IMR-90 (cell line): ENCODE data around the gene CYSLTR2. TPM values are rescaled to one million over a fixed set of nuclear protein-coding genes. Genes with fewer than 3 reads are reported as not detected.

Source experiments
- ATAC-seq: fragments of 200-7000 bp; cut with Tn5 transposase; 2 replicates; pipeline ENCODE4 v1.9.1; 2020; ENCODE audit warnings: low read depth, mild to moderate bottlenecking, moderate library complexity
- BruUV-seq: library from RNA; stranded (reverse); fragments of 400-500 nt; replicated peaks from 2 replicates; lab custom pipeline; 2021; lab: Mats Ljungman, UMichigan
- CTCF ChIA-PET: fragments of 300-600 bp; formaldehyde crosslinking; extraction: SDS; loops from one replicate; lab custom pipeline; 2021; ENCODE audit warnings: antibody characterized with exemption; lab: Yijun Ruan, JAX
- POLR2A ChIA-PET: fragments of 300-600 bp; sonication (Branson Sonifier 250); formaldehyde crosslinking; loops from one replicate; lab custom pipeline; 2022; ENCODE audit warnings: antibody characterized with exemption; ENCODE audit not compliant: unreplicated experiment; lab: Charles Lee
- DNase-seq: peaks from one replicate; pipeline ENCODE4 v3.0.0; 2013
- H2AFZ ChIP-seq: replicated peaks from 2 replicates; pipeline ENCODE3; 2013; ENCODE audit warnings: low read length, mild to moderate bottlenecking; ENCODE audit not compliant: poor library complexity
- H2AK5ac ChIP-seq: 2 replicates; pipeline ENCODE4 v1.6.1; 2013; ENCODE audit warnings: low read depth, low read length, inconsistent platforms
- H2AK9ac ChIP-seq: replicated peaks from 2 replicates; pipeline ENCODE3; 2013; ENCODE audit warnings: mild to moderate bottlenecking, low read depth, low read length, moderate library complexity; ENCODE audit not compliant: poor library complexity
- H2BK120ac ChIP-seq: 2 replicates; pipeline ENCODE4 v1.6.1; 2013; ENCODE audit warnings: low read depth, low read length, inconsistent platforms
- H2BK15ac ChIP-seq: 3 replicates; pipeline ENCODE4 v1.6.1; 2013; ENCODE audit warnings: low read depth, low read length, inconsistent platforms
- H2BK20ac ChIP-seq: 2 replicates; pipeline ENCODE4 v1.6.1; 2013; ENCODE audit warnings: low read depth, mild to moderate bottlenecking, inconsistent platforms, low read length, moderate library complexity
- H2BK5ac ChIP-seq: 2 replicates; pipeline ENCODE4 v1.6.1; 2013; ENCODE audit warnings: mild to moderate bottlenecking, low read depth, low read length, inconsistent platforms; ENCODE audit not compliant: poor library complexity, severe bottlenecking
- H3K14ac ChIP-seq: replicated peaks from 2 replicates; pipeline ENCODE4 v1.6.1; 2013; ENCODE audit warnings: low read depth, low read length, inconsistent platforms
- H3K18ac ChIP-seq: 2 replicates; pipeline ENCODE4 v1.6.1; 2013; ENCODE audit warnings: low read depth, low read length, control low read depth
- H3K23ac ChIP-seq: 2 replicates; pipeline ENCODE4 v1.6.1; 2013; ENCODE audit warnings: low read depth, low read length, inconsistent platforms
- H3K27ac ChIP-seq: 2 replicates; pipeline ENCODE4 v1.5.1; 2013; ENCODE audit warnings: mild to moderate bottlenecking, control low read depth, low read length; ENCODE audit not compliant: insufficient read depth
- H3K27me3 ChIP-seq: 2 replicates; pipeline ENCODE4 v1.6.1; 2013; ENCODE audit warnings: low read length; ENCODE audit not compliant: control insufficient read depth, insufficient read depth
- H3K36me3 ChIP-seq: 2 replicates; pipeline ENCODE4 v1.6.1; 2013; ENCODE audit warnings: low read length, mixed read lengths; ENCODE audit not compliant: control insufficient read depth, insufficient read depth
- H3K4ac ChIP-seq: 2 replicates; pipeline ENCODE4 v1.6.1; 2013; ENCODE audit warnings: low read depth, low read length, inconsistent platforms
- H3K4me1 ChIP-seq: 2 replicates; pipeline ENCODE4 v1.6.1; 2013; ENCODE audit warnings: low read length, mixed read lengths; ENCODE audit not compliant: control insufficient read depth, insufficient read depth
- H3K4me2 ChIP-seq: 2 replicates; pipeline ENCODE4 v1.6.1; 2013; ENCODE audit warnings: low read depth, mild to moderate bottlenecking, control low read depth, low read length, moderate library complexity
- H3K4me3 ChIP-seq: 2 replicates; pipeline ENCODE4 v1.5.1; 2013; ENCODE audit warnings: low read depth, mild to moderate bottlenecking, control low read depth, low read length, moderate library complexity; ENCODE audit not compliant: insufficient read depth
- H3K56ac ChIP-seq: 2 replicates; pipeline ENCODE4 v1.6.1; 2013; ENCODE audit warnings: low read length, inconsistent platforms; ENCODE audit not compliant: insufficient read depth; ENCODE audit errors: extremely low read depth
- H3K79me1 ChIP-seq, 2 experiments: 2 replicates each; pipeline ENCODE4 v1.6.1; 2013; ENCODE audit warnings: low read length in 2 of 2, inconsistent platforms in 1 of 2, low read depth in 1 of 2
- H3K9ac ChIP-seq: 2 replicates; pipeline ENCODE4 v1.6.1; 2013; ENCODE audit warnings: low read depth, low read length, control low read depth
- H3K9me1 ChIP-seq: 2 replicates; pipeline ENCODE4 v1.6.1; 2013; ENCODE audit warnings: low read length, inconsistent platforms; ENCODE audit not compliant: insufficient read depth
- H3K9me3 ChIP-seq: 2 replicates; pipeline ENCODE4 v1.6.1; 2013; ENCODE audit warnings: low read length; ENCODE audit not compliant: control insufficient read depth, insufficient read depth
- H4K20me1 ChIP-seq: 2 replicates; pipeline ENCODE4 v1.6.1; 2013; ENCODE audit warnings: low read length, inconsistent platforms; ENCODE audit not compliant: insufficient read depth
- H4K5ac ChIP-seq: 2 replicates; pipeline ENCODE4 v1.6.1; 2013; ENCODE audit warnings: mild to moderate bottlenecking, low read depth, low read length, control low read depth
- H4K8ac ChIP-seq, 2 experiments: 2 replicates each; pipeline ENCODE4 v1.6.1; 2013; ENCODE audit warnings: low read depth in 2 of 2, low read length in 2 of 2, control low read depth in 1 of 2, inconsistent platforms in 1 of 2
- H4K91ac ChIP-seq: 2 replicates; pipeline ENCODE4 v1.6.1; 2013; ENCODE audit warnings: low read depth, low read length, inconsistent platforms; ENCODE audit not compliant: insufficient read depth
- BHLHE40 ChIP-seq: fragments of 150-350 bp; IDR thresholded peaks from 2 replicates; pipeline ENCODE4 v1.6.1; 2016; ENCODE audit warnings: mild to moderate bottlenecking, low read depth, low read length
- CEBPB ChIP-seq: IDR thresholded peaks from 2 replicates; pipeline ENCODE4 v1.6.1; 2012; ENCODE audit warnings: low read depth, low read length, improper control_type of control experiment
- CHD1 ChIP-seq: IDR thresholded peaks from 2 replicates; pipeline ENCODE4 v1.6.1; 2012; ENCODE audit warnings: low read depth, low read length, improper control_type of control experiment
- ELK1 ChIP-seq: fragments of 150-350 bp; IDR thresholded peaks from 2 replicates; pipeline ENCODE4 v1.6.1; 2016; ENCODE audit warnings: low read depth, mild to moderate bottlenecking, low read length, moderate library complexity, borderline replicate concordance
- MAFK ChIP-seq: IDR thresholded peaks from 2 replicates; pipeline ENCODE4 v1.6.1; 2012; ENCODE audit warnings: low read depth, low read length, improper control_type of control experiment
- MAZ ChIP-seq: IDR thresholded peaks from 2 replicates; pipeline ENCODE4 v1.6.1; 2012; ENCODE audit warnings: low read depth, mild to moderate bottlenecking, low read length, improper control_type of control experiment, moderate library complexity, borderline replicate concordance
- MXI1 ChIP-seq: IDR thresholded peaks from 2 replicates; pipeline ENCODE4 v1.6.1; 2012; ENCODE audit warnings: low read depth, mild to moderate bottlenecking, low read length, moderate library complexity, borderline replicate concordance
- NFE2L2 ChIP-seq: fragments of 150-350 bp; IDR thresholded peaks from 2 replicates; pipeline ENCODE4 v1.6.1; 2016; ENCODE audit warnings: low read depth, mild to moderate bottlenecking, low read length
- POLR2A ChIP-seq: IDR thresholded peaks from 2 replicates; pipeline ENCODE4 v1.6.1; 2012; ENCODE audit warnings: mild to moderate bottlenecking, low read depth, low read length
- RAD21 ChIP-seq: IDR thresholded peaks from 2 replicates; pipeline ENCODE4 v1.6.1; 2012; ENCODE audit warnings: low read length, improper control_type of control experiment
- RCOR1 ChIP-seq: IDR thresholded peaks from 2 replicates; pipeline ENCODE4 v1.6.1; 2012; ENCODE audit warnings: mild to moderate bottlenecking, low read length, improper control_type of control experiment; ENCODE audit not compliant: insufficient replicate concordance
- RFX5 ChIP-seq: IDR thresholded peaks from 2 replicates; pipeline ENCODE4 v1.8.0; 2012; ENCODE audit warnings: low read depth, mild to moderate bottlenecking, low read length, moderate library complexity
- USF2 ChIP-seq: fragments of 150-350 bp; IDR thresholded peaks from 2 replicates; pipeline ENCODE4 v1.6.1; 2017; ENCODE audit warnings: mild to moderate bottlenecking, antibody characterized with exemption, low read length, low read depth
- WGBS, 2 experiments: methylation state at CpG; one replicate each; pipeline versions ENCODE4 v1.1.5 to v1.1.7; 2013; ENCODE audit warnings: missing lambda C conversion rate in 2 of 2; ENCODE audit not compliant: insufficient read length in 1 of 2; ENCODE audit errors: extremely low coverage in 2 of 2; 5-methylcytosine and 5-hydroxymethylcytosine counted together
- dilution Hi-C: fragments of 300-500 bp; cut with HindIII; formaldehyde crosslinking; loops from one replicate; pipeline ENCODE4 v1.14.3; 2018; ENCODE audit warnings: low sequenced_read_pairs; ENCODE audit not compliant: unreplicated experiment
- in situ Hi-C: fragments of 300-500 bp; cut with MboI; formaldehyde crosslinking; loops from 3 replicates; pipeline ENCODE4 v1.14.3; 2019; ENCODE audit warnings: low sequenced_read_pairs, inconsistent platforms, mixed read lengths
- intact Hi-C: fragments of 100-400 bp; cut with micrococcal nuclease; formaldehyde crosslinking; loops from 2 replicates; pipeline ENCODE4 v1.10.0; 2022
- polyA plus RNA-seq, 3 experiments: library from polyadenylated mRNA; depleted of rRNA; stranded (reverse); fragments of >200 nt; gene quantifications; 2 replicates each; pipeline ENCODE4 v1.2.3, GENCODE V29; 2012; ENCODE audit warnings: low replicate concordance in 1 of 3
- total RNA-seq: library from RNA; depleted of rRNA; stranded (reverse); fragments of >200 nt; gene quantifications from 2 replicates; pipeline ENCODE4 v1.2.3, GENCODE V29; 2012

CYSLTR2 gene
- total and polyA plus RNA-seq, 2 of the 4 experiments (the other 2 are of a cell fraction), result not detected

GRCh38 chr13:48615049-48615448 lies 38.7 kb upstream of the CYSLTR2 start:
- ChIA-PET POLR2A (no interaction called here), CTCF (no interaction called here)
- H2AFZ ChIP-seq, result no peak overlapping the region
- no peak overlapping the region for H3K9ac ChIP-seq
- no peaks in the 10 kb centered on the region for H3K9me1 ChIP-seq
- H4K20me1 ChIP-seq, result no peaks in the 10 kb centered on the region
- H4K8ac ChIP-seq, result no peak overlapping the region
- no peak overlapping the region for H2BK15ac ChIP-seq
- peaks cover 6% of the 10 kb centered on the region for H3K27me3 ChIP-seq
- no peak overlapping the region for H4K5ac ChIP-seq
- H2BK20ac ChIP-seq, result no peak overlapping the region
- ATAC-seq (no peak), DNase-seq (no peak)
- no peaks in the 10 kb centered on the region for H3K79me1 ChIP-seq
- no CpG with 5 or more reads among the region's 2 CpGs for WGBS, 2 experiments
- TF ChIP-seq RFX5, result no peak
- no peak for TF ChIP-seq RAD21
- no peak for TF ChIP-seq ELK1
- no peak for TF ChIP-seq BHLHE40
- no peak for TF ChIP-seq USF2
- TF ChIP-seq NFE2L2, result no peak
- TF ChIP-seq RCOR1, result no peak
- TF ChIP-seq CEBPB, result no peak
- TF ChIP-seq MAZ, result no peak
- TF ChIP-seq POLR2A, result no peak
- TF ChIP-seq MAFK, result no peak
- TF ChIP-seq MXI1, result no peak
- TF ChIP-seq CHD1, result no peak
- H3K14ac ChIP-seq, result no peak overlapping the region
- H2AK9ac ChIP-seq, result no peak overlapping the region
- no peak overlapping the region for H3K23ac ChIP-seq
- in situ Hi-C loops, result no loop called here
- H3K27ac ChIP-seq, result no peak overlapping the region
- H2BK5ac ChIP-seq, result no peak overlapping the region
- no peak overlapping the region for H3K4me3 ChIP-seq
- H3K56ac ChIP-seq, result no peak overlapping the region
- dilution Hi-C loops, result no loop called here
- intact Hi-C loops, result no loop called here
- no peak overlapping the region for H2AK5ac ChIP-seq
- H4K91ac ChIP-seq, result no peak overlapping the region
- H3K36me3 ChIP-seq, result no peaks in the 10 kb centered on the region
- H2BK120ac ChIP-seq, result no peak overlapping the region
- peaks cover 2% of the 10 kb centered on the region; the same call in 1 of the 2 replicates for H3K9me3 ChIP-seq
- BruUV-seq, result no TSS peak
- H3K18ac ChIP-seq, result no peak overlapping the region
- H3K4me2 ChIP-seq, result no peak overlapping the region
- H3K4ac ChIP-seq, result no peak overlapping the region
- no peaks in the 10 kb centered on the region for H3K4me1 ChIP-seq
